Effector CD8-positive, alpha-beta T cell (primary cell): ENCODE data around the gene KMT2D.

Experiments
- DNase-seq: peaks from one replicate; lab custom pipeline; 2025; lab: John Stamatoyannopoulos, UW

KMT2D gene

GRCh38 chr12:49019120-49019430 lies 41.5 kb downstream of the KMT2D start:
- DNase-seq, result no peak

- DNase-seq, result peak; percentile 94
Measured at GRCh38 chr12:49018261-49019119, 42.1 kb downstream of the KMT2D start, which contains the start of gene PRKAG1. Gene PRKAG1, minus strand, starts transcription at chr12:49018776. Its CDS starts 36 bp downstream, at chr12:49018740.

- DNase-seq, result no peak
Measured at GRCh38 chr12:49017891-49018260, 42.7 kb downstream of the KMT2D start.

- no peak for DNase-seq
Measured at GRCh38 chr12:49015196-49015595, 45.4 kb downstream of the KMT2D start.

- DNase-seq, result no peak
Measured at GRCh38 chr12:49014547-49014946, 46.0 kb downstream of the KMT2D start.

GRCh38 chr12:49013428-49013827 lies 47.2 kb downstream of the KMT2D start:
- DNase-seq, result no peak

- DNase-seq, result no peak
Measured at GRCh38 chr12:49012739-49013138, 47.9 kb downstream of the KMT2D start.
